NOMO-1 treated with DMSO at 0.1 percent for 48 hours (cell line): ENCODE data around the gene RNF167.

ENCODE experiments used
- DNase-seq: peaks from one replicate; lab custom pipeline; 2025; ENCODE audit not compliant: unreplicated experiment; lab: John Stamatoyannopoulos, UW

Gene RNF167

GRCh38 chr17:4937553-4937952 is 2.5 kb upstream of the RNF167 start:
- DNase-seq = no peak

DNA sequence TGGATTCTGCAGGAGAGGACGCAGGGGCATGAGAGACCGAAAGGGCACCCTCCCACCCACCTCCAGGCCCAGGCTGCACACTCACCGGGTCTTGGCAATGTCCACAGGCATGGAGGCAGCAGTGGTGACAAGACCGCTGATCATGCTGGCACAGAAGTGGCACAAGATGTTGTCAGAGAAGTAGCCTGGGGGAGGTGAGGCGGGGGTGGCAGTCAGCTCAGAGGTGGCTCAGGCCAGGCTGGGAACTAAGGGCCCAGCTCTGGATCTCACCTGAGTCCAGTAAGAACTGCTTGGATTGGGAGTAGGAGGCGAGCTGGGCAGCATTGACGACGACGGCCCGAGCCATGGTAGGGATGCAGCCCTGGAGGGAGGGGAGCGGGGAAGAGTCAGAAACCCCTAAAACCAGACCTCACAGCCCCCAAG is 2.0 kb upstream of the RNF167 start:
- DNase-seq = no peak

GRCh38 chr17:4938688-4939545 is 1.2 kb upstream of the RNF167 start:
- DNase-seq = peak; percentile 20

GRCh38 chr17:4939546-4939795 is 597 bp upstream of the RNF167 start:
- no peak for DNase-seq

DNA sequence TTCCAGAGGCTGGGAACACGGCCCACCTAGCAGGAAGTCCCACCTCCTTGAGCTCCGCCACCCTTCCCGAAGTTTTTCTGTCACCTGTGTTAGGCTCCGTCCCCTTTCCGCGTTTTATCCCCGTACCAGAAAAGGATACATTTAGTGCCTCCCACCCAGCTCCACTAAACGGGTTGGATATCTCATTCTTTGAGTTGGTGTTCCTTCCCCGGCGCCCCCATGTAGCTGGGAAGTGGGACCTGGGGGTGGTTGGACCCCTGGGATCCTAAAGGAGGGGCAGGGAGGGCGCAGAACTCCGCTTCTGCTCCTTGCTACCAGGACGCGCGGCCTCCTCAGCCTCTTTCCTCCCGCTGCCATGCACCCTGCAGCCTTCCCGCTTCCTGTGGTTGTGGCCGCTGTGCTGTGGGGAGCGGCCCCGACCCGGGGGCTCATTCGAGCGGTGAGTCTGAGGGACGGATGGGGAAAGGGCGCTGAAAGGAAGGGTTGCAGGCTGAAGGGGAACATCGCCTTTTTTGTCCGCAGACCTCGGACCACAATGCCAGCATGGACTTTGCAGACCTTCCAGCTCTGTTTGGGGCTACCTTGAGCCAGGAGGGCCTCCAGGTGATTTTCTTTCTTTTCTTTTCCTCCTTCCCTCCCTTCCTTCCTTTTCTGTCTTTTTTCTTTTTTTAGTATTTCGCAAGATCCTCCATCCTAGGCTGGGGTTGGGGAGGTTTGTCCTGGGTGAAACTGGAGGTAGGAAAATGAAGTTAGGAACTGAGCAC is 669 bp downstream of the RNF167 start:
- no peak for DNase-seq

DNA sequence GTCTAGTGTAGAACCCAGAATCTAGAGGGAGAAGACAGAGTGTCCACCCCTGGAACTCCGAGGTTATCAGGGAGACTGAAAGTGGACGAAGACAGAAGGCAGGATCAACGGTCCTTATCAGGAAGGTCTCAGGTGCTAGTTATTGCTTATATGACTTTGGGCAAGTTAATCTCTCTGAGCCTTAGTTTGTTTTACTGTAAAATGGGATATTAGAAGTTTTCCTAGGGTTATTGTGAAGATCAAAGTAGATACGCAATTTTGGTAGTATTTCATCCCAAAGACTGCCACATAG is 1.2 kb downstream of the RNF167 start:
- no peak for DNase-seq

DNA sequence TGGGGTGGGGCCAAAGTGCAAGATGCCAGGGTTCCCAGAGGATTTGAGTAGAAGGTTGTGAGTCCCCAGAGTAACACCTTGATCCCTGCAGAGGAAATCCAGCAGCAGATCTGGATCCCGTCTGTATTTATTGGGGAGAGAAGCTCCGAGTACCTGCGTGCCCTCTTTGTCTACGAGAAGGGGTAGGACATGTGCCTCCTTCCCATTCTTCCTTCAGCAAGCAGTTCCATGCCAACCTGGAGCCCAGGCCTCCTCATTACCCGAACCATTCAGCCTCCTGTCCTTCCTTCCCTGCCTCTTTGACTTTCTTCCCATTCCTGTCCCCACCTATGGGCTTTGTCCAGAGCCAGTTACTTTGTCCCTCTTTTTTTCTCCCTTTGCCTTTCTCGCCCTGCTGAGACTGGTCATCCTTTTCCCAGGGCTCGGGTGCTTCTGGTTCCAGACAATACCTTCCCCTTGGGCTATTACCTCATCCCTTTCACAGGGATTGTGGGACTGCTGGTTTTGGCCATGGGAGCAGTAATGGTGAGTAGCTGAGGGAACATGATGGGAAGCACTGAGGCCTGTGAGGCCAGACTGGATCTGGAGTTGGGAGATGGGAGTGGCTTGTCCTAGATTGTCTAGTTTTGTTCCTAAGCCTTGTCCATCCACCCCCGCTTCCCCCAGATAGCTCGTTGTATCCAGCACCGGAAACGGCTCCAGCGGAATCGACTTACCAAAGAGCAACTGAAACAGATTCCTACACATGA is 2.9 kb downstream of the RNF167 start:
- no peak for DNase-seq

- peak; percentile 84 for DNase-seq
Measured at GRCh38 chr17:4944163-4944553, 4.1 kb downstream of the RNF167 start.

GRCh38 chr17:4944554-4945175 is 4.6 kb downstream of the RNF167 start:
- no peak for DNase-seq

- DNase-seq = peak; percentile 75
Measured at GRCh38 chr17:4945176-4945943, 5.3 kb downstream of the RNF167 start.

DNA sequence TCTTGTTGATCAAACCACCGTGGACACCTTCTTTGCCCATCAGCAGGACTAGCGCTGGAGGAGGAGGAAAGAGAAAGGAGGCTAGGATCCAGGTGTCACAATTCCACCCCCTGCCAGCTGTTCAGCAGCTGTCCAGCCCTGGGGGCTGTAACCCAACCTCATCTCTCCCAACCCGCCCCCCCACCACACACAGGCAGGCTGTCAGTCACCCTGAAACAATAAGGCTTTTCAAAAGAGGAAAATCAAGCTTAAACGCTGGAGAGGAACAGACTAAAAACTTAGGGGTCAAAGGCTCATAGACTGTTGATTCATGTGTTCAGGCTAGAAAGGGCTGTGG is 5.8 kb downstream of the RNF167 start:
- DNase-seq = no peak

- no peak for DNase-seq
Measured at GRCh38 chr17:4946312-4946976, 6.4 kb downstream of the RNF167 start.

DNA sequence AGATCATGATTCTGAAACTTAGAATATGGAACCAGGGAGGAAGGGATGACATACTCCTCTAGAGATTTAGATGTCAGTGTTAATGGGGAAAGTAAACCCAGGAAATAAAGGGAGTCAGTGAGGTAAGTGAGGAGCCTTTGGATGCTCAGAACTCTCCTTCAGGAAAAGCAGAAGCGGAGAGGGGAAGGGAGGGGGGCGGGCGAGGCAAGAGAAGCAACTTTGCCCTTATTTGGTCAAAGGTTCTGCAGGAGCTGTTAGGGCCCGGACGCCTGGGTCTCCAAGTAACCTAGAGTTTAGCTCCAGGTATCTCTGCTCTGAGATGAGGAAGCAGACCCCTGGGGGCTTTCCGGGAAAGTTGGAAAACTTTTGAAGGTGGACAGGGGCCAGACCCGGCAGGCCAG is 6.9 kb downstream of the RNF167 start:
- DNase-seq = peak; percentile 37

DNA sequence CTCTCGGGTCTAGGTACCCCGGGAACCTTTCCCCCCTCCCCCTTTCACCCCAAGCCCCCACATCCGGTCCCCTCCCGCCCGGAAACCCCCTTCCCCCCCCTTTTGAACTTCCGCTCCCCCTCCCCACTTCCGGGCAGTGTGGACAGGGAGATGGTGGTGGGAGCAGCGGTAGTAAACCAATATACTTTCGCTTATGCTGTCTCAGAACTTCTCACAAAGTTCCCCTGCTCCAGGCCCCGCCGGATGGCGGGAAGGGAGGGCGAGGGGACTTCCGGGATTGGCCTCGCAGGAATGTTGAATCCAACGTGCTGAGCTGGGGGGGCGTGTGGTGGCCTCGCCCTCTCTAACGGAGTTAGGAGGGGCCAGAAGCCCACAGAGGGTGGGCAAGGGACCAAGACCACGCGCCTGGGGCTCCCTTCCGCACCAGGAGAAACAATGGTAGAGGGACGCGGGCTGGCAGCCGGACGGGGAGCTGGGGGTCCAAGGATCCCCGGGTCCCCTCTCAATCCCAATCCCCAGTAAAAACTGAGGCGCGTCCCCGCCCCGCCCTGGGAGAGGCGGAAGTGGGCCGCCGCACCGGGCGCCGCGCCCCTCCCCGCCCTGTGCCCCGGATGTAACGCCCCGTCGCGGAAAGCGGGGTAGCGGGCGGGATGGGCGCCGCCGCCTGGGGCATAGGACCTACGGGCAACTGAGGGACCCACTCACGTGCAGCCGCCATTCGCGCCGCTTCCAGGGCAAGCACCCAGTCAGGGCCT is 7.5 kb downstream of the RNF167 start:
- DNase-seq = peak; percentile 33

DNA sequence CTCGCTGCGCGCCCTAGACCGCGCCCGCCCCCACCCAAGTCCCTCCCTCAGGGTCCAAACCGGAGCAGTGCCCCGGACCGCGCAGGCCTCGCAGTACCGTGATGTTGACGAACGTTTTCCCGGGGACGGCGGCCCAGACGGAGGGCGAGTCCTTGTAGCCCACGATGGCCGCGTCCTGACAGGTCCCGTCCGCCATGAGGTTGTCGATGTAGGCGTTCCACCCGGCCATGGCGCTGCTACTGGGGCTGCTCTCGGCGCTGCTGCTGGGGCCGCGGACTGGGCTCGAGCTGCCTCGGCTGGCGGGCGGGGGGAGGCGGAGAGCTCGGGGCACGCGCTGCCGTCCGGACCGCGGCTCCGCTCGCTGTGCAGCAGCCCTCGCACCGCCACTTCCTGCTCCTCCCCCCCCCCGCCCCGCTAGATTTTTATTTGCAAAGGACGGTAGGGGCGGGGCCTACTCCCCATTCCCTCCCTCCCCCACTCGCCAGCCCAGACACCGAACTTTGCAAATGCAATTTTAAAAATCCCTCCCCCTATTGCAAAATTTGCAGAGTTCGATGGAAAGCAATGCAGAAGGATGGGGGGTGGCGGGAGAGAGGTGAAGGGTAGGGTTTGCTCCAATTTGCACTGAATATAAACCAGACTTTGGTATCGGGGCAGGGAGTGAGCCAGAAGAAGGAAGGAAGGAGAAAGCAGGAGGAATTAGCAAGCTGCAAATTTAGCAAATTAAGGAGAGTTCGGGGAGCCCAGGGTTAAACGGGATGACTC is 8.3 kb downstream of the RNF167 start, which contains the start of gene PFN1:
PFN1 (minus strand) TSS at position 365 of the 765 bp plus-strand sequence; CDS start at position 229, 136 bp downstream.
- DNase-seq = peak; percentile 95

- DNase-seq = peak; percentile 89
Measured at GRCh38 chr17:4948931-4949320, 8.9 kb downstream of the RNF167 start.

DNA sequence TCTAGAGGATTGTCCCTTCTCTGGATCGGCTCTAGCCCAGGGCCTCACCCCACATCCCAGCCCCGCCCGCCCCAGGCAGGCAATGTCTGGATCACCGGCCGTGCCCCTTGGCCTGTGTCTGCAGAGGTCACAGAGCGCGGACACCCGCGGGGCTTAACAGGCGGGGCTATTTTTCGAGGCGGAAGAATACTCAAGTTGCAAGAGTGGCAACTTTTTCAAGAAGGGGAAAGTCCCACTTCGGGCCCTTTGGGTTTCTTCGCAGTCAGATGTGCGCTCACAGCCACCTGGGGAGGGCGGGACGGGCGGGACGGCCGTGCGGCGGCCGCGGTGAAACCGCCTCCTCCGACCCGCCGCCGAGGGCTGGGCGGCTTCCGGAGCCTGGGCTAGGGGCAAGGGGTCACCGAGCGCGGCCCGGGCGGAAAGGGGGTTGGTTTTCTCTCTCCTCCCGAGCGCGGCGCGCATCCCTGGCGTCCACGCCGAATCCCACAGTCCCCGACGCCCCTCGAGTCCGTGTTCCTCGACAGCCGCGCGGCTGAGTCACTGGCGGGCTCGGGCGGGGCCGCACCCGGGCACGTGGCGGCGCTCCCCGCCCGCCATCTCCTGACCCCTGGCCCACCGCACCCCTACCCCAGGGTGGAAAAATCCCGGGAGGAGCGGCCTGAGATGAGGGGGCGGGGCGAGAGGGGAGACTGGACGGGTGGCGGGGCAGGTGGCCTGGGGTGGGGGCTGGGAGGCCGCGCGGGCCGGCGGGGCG is 9.4 kb downstream of the RNF167 start:
- peak; percentile 62 for DNase-seq

DNA sequence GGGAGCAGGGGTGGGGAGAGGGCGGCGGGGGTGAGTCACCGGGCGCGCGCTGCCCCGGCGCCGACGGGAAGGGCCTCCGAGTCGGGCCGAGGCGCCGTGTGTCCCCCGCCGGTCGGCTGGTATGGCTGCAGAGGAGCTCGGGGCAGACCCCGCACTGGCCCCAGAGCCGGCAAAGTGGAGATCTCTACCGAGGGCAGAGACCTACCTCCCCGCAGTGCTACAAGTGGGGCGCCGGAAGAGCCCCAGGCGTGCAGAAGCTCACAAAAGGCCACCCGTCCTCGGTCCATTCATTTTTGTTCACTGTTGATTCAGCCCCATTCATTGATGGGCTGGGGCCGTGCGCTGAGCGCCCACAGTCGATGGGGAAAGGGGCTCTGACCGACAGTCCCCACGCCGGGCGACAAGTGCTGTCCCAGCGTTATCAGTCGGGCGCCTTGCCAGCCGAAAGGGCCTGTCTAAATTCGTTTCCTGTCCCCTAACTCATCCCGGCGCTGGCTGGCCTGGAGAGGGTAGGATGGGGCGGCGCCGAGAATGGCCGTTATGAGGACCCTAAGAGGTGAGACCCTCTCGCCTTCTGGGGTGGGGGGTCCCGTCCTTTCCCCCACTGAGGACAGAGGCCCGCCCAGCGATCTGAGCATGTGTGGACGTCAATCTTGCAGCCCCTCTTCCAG is 10.1 kb downstream of the RNF167 start:
- DNase-seq = no peak
